Jurkat, Clone E6-1 (cell line): ENCODE measurements around the gene CCDC134. TPM values are rescaled to one million over a fixed set of nuclear protein-coding genes. Genes with fewer than 3 reads are reported as not detected.

Experiments used
- DNase-seq: peaks from one replicate; pipeline ENCODE4 v3.0.0-alpha.2; 2011; ENCODE audit warnings: low read depth, low spot score
- H3K4me3 ChIP-seq: 2 replicates; pipeline ENCODE4 v1.5.1; 2011; ENCODE audit warnings: mild to moderate bottlenecking, low read length, control low read depth, moderate library complexity
- polyA plus RNA-seq: library from polyadenylated mRNA; unstranded; fragments of >200 nt; gene quantifications from one replicate; pipeline ENCODE4 v1.2.1, GENCODE V29; 2012; ENCODE audit warnings: missing spikeins; ENCODE audit not compliant: insufficient read length, insufficient read depth

The CCDC134 gene
- 7.8 TPM for polyA plus RNA-seq

DNA sequence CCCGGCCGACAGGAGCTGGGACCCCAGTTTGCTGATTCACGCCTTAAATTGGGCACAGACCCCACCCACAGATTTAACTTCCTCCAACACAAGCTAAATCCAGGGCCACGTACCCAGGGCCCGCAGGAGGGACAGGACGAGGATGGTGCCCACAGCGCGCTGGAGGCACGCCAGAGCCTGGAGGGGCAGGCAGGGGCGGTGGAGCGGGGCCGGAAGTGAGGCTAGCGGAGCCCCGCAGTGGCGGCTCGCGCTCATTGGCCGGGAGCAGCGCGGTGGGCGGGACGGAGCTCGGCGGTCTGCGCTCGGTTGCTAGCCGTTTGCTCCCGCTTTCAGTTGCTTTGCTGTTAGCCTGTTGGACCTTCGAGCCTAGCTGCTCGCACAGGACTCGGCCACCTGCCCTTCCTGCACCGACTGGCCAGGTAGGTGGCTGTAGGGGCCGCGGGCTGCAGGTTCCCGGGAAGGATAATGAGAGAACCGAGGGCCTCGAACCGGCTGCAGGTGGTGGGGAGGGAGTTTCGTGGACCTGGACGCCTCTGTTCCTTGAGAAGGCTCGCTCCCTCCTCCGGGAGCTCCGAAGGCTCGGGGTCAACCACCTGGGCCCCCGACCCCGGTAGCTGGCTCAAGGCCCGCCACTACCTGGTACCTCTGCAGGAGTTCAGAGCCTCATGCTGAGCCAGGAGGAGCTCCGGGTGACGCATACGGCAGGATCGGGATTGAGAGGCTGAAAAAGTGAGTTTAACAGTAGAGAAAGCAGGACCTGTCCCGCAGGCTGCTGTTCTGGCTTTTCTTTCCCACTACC is at the start of gene CCDC134:
Gene CCDC134 (plus strand): TSS at position 332 of the 799 bp plus-strand sequence. CDS start 8,212 bp downstream, outside the sequence.
- peak; percentile 71 for DNase-seq
- H3K4me3 ChIP-seq = peak within 1 kb of the TSS; percentile 94

GRCh38 chr22:41752011-41752970 is 48.2 kb upstream of the CCDC134 start:
- no peak for DNase-seq

DNA sequence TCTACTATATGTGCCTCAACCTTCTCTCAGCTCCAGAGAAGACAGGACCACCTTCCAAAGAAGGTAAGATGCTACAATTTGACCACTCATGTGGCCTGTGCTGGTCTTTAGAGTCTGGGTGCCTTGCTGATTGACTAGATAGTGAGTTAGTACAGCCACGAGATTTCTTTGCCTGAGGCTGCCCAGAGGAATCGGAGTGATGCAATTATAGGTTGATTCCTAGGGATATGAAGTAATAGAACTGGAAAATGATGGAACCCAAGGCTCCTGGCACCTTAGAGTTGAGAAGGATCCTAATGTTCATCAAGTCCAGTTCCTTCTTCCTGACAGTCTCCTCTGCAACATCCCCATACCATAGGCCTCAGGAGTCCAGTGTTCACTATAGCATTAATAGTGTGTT is 46.5 kb upstream of the CCDC134 start:
- no peak overlapping the region for H3K4me3 ChIP-seq
- no peak for DNase-seq

More at GRCh38 chr22:41752011-41752970, 48.2 kb upstream of the CCDC134 start:
- no peak overlapping the region for H3K4me3 ChIP-seq

DNA sequence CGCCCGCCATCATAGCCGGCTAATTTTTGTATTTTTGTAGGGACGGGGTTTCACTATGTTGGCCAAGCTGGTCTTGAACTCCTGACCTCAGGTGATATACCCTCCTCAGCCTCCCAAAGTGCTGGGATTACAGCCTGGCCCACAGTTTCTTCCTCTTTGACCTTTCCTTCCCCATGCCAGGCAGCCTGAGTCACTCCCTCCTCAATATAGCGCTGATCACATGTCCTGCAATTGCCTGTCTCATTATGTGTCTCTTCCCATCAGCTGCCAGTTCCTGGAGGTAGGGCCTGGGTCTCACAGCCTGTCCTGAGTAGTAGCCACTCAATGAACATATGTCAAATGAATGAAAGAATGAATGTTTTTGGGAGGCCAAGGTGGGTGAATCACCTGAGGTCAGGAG is 43.0 kb upstream of the CCDC134 start:
- H3K4me3 ChIP-seq = no peak overlapping the region
- no peak for DNase-seq

DNA sequence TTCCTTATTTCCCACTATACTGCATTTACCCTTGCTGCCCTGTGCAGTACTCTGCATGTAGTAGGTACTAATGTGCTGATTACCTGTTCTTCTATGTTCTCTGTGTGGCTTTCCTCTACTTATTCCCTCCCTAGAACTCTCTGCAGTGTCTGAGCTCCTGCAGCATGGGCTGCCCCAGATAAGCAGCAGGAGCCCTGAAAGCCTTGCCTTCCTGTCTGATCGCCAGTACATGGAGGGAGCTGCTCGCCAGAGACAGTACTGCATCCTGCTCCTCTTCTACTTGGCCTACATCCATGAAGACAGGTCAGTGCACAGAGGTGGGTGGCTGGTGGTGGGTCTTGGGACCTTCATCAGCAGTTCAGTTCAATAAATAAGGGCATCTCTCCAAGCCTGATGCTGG is 42.2 kb upstream of the CCDC134 start:
- no peak for DNase-seq
- H3K4me3 ChIP-seq = no peak overlapping the region

DNA sequence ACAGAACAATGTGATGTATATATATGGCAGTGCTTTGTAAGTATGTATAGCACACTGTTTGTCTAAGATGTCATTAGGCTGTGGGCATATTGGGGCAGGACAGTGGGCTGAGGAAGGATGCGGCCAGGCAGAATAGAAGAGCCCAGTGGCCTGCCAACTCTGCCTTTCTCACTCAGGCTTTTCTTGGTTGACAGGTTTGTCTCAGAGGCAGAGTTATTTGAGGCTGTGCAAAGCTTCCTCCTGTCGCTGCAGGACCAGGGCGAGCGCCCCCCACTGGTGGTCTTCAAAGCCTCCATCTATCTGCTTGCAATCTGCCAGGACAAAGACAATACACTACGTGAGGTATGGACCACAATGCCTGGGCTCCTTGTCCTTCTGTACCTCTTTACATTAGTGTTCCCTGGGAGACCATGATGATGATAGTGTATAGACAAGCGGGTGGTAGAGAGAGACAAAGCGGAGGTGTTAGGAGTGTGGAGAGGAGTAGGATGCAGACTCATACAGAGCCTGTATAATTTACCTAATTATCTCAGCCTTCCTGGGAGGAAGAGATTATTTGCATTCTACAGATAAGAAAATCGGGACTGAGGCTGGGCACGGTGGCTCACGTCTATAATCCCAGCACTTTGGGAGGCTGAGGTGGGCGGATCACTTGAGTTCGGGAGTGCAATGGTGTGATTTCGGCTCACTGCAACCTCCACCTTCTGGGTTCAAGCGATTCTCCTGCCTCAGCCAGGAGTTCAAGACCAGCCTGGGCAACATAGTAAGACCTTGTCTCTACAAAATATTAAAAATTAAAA is 37.3 kb upstream of the CCDC134 start:
- H3K4me3 ChIP-seq = no peak overlapping the region
- peak; percentile 42 for DNase-seq

- no peak overlapping the region for H3K4me3 ChIP-seq
- no peak for DNase-seq
Measured at GRCh38 chr22:41766476-41766875, 34.0 kb upstream of the CCDC134 start.

DNA sequence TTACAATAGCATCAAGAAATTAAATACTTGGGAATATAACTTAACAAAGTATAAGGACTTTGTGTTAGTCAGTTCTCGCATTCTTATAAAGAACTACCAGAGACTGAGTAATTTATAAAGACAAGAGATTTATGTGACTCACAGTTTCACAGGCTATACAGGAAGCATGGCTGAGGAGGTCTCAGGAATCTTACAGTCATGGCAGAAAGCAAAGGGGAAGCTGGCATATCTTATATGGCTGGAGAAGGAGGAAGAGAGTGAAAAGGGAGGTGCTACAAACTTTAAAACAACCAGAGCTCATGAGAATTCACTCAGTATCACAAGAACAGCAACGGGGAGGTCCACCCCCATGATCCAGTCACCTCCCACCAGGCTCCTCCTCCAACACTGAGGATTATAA is 32.0 kb upstream of the CCDC134 start:
- DNase-seq = no peak

GRCh38 chr22:41770715-41771468 is 29.6 kb upstream of the CCDC134 start:
- DNase-seq = no peak

More for the DNA sequence above, 32.0 kb upstream of the CCDC134 start:
- no peak overlapping the region for H3K4me3 ChIP-seq

DNA sequence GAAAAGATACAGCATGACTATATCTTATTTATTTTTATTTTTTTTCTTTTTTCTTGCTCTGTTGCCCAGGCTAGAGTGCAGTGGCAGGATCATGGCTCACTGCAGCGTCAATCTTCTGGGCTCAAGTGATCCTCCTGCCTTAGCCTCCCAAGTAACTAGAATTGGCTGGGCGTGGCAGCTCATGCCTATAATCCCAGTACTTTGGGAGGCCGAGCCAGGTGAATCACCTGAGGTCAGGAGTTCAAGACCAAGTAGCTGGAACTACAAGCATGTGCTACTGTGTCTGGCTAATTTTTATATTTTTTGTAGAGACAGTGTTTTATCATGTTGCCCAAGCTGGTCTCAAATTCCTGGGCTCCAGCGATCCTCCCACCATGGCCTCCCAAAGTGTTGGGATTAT is 28.3 kb upstream of the CCDC134 start:
- DNase-seq = no peak
- no peak overlapping the region for H3K4me3 ChIP-seq

More at GRCh38 chr22:41770715-41771468, 29.6 kb upstream of the CCDC134 start:
- H3K4me3 ChIP-seq = no peak overlapping the region

DNA sequence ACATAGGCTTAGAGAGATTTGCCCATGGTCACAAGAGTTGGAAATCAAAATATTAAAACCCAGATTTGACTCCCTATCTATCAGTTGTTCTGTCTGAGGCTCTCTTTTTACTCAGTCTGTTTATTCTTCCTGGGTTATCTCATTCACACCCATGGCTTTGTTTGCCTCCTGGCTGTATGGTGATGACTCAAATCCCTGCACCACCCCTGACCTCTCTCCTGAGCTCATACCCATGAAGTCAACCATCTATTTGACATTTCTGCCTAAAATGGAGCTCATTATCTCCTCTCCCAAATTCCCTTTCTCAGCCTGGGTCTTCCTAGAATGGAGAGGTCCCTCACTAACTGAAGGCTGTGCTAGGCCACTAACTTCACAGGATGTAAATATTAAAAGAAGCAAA is 27.8 kb upstream of the CCDC134 start:
- DNase-seq = no peak
- no peak overlapping the region for H3K4me3 ChIP-seq

DNA sequence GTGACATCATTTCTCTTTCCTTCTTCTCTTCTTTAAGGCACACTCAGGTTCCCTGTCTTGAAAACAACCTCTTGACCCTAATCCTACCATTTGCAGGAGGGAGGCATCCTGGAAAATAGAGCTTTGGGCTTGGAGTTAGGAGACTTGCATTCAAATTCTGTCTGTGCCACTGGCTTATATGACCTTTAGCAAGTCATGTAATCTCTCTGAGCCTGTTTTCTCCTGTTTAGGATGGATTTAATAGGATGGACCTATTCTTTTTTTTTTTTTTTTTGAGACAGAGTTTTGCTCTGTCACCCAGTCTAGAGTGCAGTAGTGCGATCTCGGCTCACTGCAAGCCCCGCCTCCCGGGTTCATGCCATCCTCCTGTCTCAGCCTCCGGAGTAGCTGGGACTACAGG is 25.1 kb upstream of the CCDC134 start:
- no peak for DNase-seq
- no peak overlapping the region for H3K4me3 ChIP-seq

GRCh38 chr22:41775976-41776375 is 24.5 kb upstream of the CCDC134 start:
- no peak for DNase-seq
- no peak overlapping the region for H3K4me3 ChIP-seq

DNA sequence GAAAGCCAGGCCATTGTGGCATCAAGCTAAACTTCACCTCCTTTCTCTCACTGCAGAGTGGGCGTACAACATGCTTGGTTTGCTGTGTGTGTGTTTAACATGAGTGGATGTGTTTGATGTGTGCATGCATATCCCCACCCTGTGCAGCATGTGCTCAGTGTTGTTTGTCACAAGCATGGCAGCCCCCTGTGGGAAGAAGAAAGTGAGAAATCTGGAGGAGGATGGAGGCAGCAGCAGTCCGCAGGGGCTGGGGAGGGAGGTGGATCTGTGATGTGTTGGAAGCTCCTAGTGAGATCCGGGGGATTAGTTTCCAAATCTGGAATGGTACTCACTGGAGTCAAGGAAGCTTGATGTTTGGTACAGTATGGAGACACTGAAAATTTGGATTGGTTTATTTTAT is 24.1 kb upstream of the CCDC134 start:
- no peak overlapping the region for H3K4me3 ChIP-seq
- DNase-seq = no peak

GRCh38 chr22:41777749-41778425 is 22.6 kb upstream of the CCDC134 start:
- H3K4me3 ChIP-seq = no peak overlapping the region
- DNase-seq = no peak

- no peak overlapping the region for H3K4me3 ChIP-seq
- DNase-seq = no peak
Measured at GRCh38 chr22:41779929-41780505, 20.5 kb upstream of the CCDC134 start.

GRCh38 chr22:41780746-41781505 is 19.6 kb upstream of the CCDC134 start:
- peak; percentile 80 for DNase-seq
- H3K4me3 ChIP-seq = peak overlapping the region; percentile 9; the same call in 1 of the 2 replicates
